Suprapubic skin (tissue), 4 donors: ENCODE results near the gene IGFBP5. TPM values are rescaled to one million over a fixed set of nuclear protein-coding genes. Genes with fewer than 3 reads are reported as not detected.

ENCODE experiments used
- DNase-seq, 2 donors: peaks; one replicate each; pipeline ENCODE4 v3.0.0-alpha.2; 2019; ENCODE audit warnings: low spot score in 2 of 2
- H3K27ac ChIP-seq: fragments of 200-600 bp; sonication (generic); one replicate; pipeline ENCODE4 v1.5.1; 2019
- H3K27me3 ChIP-seq: fragments of 200-600 bp; sonication (generic); one replicate; pipeline ENCODE4 v1.5.1; 2019
- H3K36me3 ChIP-seq: fragments of 200-600 bp; sonication (generic); one replicate; pipeline ENCODE4 v1.5.1; 2019
- H3K4me1 ChIP-seq: fragments of 200-600 bp; sonication (generic); one replicate; pipeline ENCODE4 v1.5.1; 2019
- H3K4me3 ChIP-seq: fragments of 200-600 bp; sonication (generic); one replicate; pipeline ENCODE4 v1.5.1; 2019; ENCODE audit warnings: mild to moderate bottlenecking
- H3K9me3 ChIP-seq: fragments of 200-600 bp; sonication (generic); one replicate; pipeline ENCODE4 v1.5.1; 2019
- CTCF ChIP-seq, 2 donors: fragments of 200-600 bp in 1 of 2; fragments of 450-650 bp in 1 of 2; sonication (generic) in 1 of 2; IDR thresholded peaks; one replicate each; pipeline ENCODE4 v1.5.1; 2016 to 2019; ENCODE audit warnings: antibody characterized with exemption in 2 of 2, mild to moderate bottlenecking in 1 of 2, moderate library complexity in 1 of 2
- EP300 ChIP-seq: sonication (generic); formaldehyde crosslinking; IDR thresholded peaks from one replicate; pipeline ENCODE4 v1.6.1; 2017; ENCODE audit warnings: antibody characterized with exemption
- POLR2A ChIP-seq, 2 donors: fragments of 450-650 bp; IDR thresholded peaks; one replicate each; pipeline ENCODE4 v1.6.1; 2017; ENCODE audit warnings: antibody characterized with exemption in 2 of 2, mild to moderate bottlenecking in 2 of 2, moderate library complexity in 2 of 2
- POLR2AphosphoS5 ChIP-seq, 3 donors: sonication (generic); formaldehyde crosslinking; IDR thresholded peaks; one replicate each; pipeline ENCODE4 v1.6.1; 2017; ENCODE audit warnings: antibody characterized with exemption in 3 of 3
- WGBS: methylation state at CpG from one replicate; pipeline ENCODE4 v1.1.5; 2018; 5-methylcytosine and 5-hydroxymethylcytosine counted together
- total RNA-seq, 4 donors: library from RNA; depleted of rRNA; stranded (reverse); fragments of >200 nt; gene quantifications; one replicate each; pipeline ENCODE4 v1.1.0, GENCODE V29; 2016

Gene IGFBP5
- total RNA-seq, 4 donors from 2014 or later: 79.1 to 424 (median 163) TPM

- H3K36me3 ChIP-seq: no peaks in the 10 kb centered on the region
- peaks cover 17% of the 10 kb centered on the region for H3K27me3 ChIP-seq
- no peak for DNase-seq
- TF ChIP-seq POLR2AphosphoS5 (IDR thresholded peaks at IDR 0.05): no peak
- TF ChIP-seq CTCF (IDR thresholded peaks at IDR 0.05): no peak
- no peak for TF ChIP-seq EP300
- TF ChIP-seq POLR2A (IDR thresholded peaks at IDR 0.05): no peak
- 35% methylated on average over 6 of the region's 6 CpGs for WGBS
- H3K4me3 ChIP-seq: peak overlapping the region; percentile 73
- peaks cover 85% of the 10 kb centered on the region for H3K4me1 ChIP-seq
- H3K27ac ChIP-seq: peak overlapping the region; percentile 91
- H3K9me3 ChIP-seq: no peaks in the 10 kb centered on the region
Measured at GRCh38 chr2:216690456-216690852, 4.9 kb downstream of the IGFBP5 start.

GRCh38 chr2:216689397-216689796 is 6.0 kb downstream of the IGFBP5 start:
- peak overlapping the region; percentile 73 for H3K4me3 ChIP-seq
- no peaks in the 10 kb centered on the region for H3K36me3 ChIP-seq
- TF ChIP-seq POLR2A (IDR thresholded peaks at IDR 0.05) (no peak), EP300 (no peak), CTCF (IDR thresholded peaks at IDR 0.05) (no peak), POLR2AphosphoS5 (IDR thresholded peaks at IDR 0.05) (no peak)

GRCh38 chr2:216688731-216689340 is 6.5 kb downstream of the IGFBP5 start:
- Histone ChIP-seq H3K27me3 (peaks cover 8% of the 10 kb centered on the region), H3K36me3 (no peaks in the 10 kb centered on the region), H3K4me1 (peaks cover 82% of the 10 kb centered on the region), H3K9me3 (no peaks in the 10 kb centered on the region), H3K4me3 (peak overlapping the region; percentile 73), H3K27ac (peak overlapping the region; percentile 69)
- TF ChIP-seq CTCF (IDR thresholded peaks at IDR 0.05) (no peak), EP300 (no peak), POLR2A (IDR thresholded peaks at IDR 0.05) (no peak), POLR2AphosphoS5 (IDR thresholded peaks at IDR 0.05) (no peak)
- peak in 1 of 2 donors; percentile 76 for DNase-seq
- 47% methylated on average over 9 of the region's 9 CpGs for WGBS

More at GRCh38 chr2:216689397-216689796, 6.0 kb downstream of the IGFBP5 start:
- WGBS: 73% methylated on average over 2 of the region's 3 CpGs
- H3K4me1 ChIP-seq: peaks cover 83% of the 10 kb centered on the region
- DNase-seq: peak in 1 of 2 donors; percentile 56
- H3K9me3 ChIP-seq: no peaks in the 10 kb centered on the region
- H3K27me3 ChIP-seq: peaks cover 14% of the 10 kb centered on the region
- H3K27ac ChIP-seq: peak overlapping the region; percentile 69

- 63% methylated on average over 4 of the region's 4 CpGs for WGBS
- H3K4me1 ChIP-seq: peaks cover 82% of the 10 kb centered on the region
Measured at GRCh38 chr2:216687646-216688045, 7.7 kb downstream of the IGFBP5 start.

GRCh38 chr2:216687111-216687510 is 8.2 kb downstream of the IGFBP5 start:
- H3K36me3 ChIP-seq: no peaks in the 10 kb centered on the region
- peaks cover 8% of the 10 kb centered on the region for H3K27me3 ChIP-seq
- no peak for TF ChIP-seq CTCF (IDR thresholded peaks at IDR 0.05)
- no peak for TF ChIP-seq EP300
- no peak for TF ChIP-seq POLR2AphosphoS5 (IDR thresholded peaks at IDR 0.05)
- DNase-seq: peak in 1 of 2 donors; percentile 51
- no peaks in the 10 kb centered on the region for H3K9me3 ChIP-seq
- H3K4me3 ChIP-seq: no peak overlapping the region
- H3K27ac ChIP-seq: no peak overlapping the region
- WGBS: 96% methylated on average over 5 of the region's 5 CpGs
- peaks cover 82% of the 10 kb centered on the region for H3K4me1 ChIP-seq

More at GRCh38 chr2:216687646-216688045, 7.7 kb downstream of the IGFBP5 start:
- Histone ChIP-seq H3K27me3 (peaks cover 8% of the 10 kb centered on the region), H3K27ac (no peak overlapping the region), H3K9me3 (no peaks in the 10 kb centered on the region), H3K4me3 (no peak overlapping the region), H3K36me3 (no peaks in the 10 kb centered on the region)
- no peak for DNase-seq
- TF ChIP-seq CTCF (IDR thresholded peaks at IDR 0.05) (no peak), EP300 (no peak)
